NK-92 (cell line): Measurements from ENCODE around the gene DSCAM.

ENCODE experiments used
- DNase-seq: peaks from one replicate; lab custom pipeline; 2025; ENCODE audit not compliant: unreplicated experiment; lab: John Stamatoyannopoulos, UW

The DSCAM gene

DNA sequence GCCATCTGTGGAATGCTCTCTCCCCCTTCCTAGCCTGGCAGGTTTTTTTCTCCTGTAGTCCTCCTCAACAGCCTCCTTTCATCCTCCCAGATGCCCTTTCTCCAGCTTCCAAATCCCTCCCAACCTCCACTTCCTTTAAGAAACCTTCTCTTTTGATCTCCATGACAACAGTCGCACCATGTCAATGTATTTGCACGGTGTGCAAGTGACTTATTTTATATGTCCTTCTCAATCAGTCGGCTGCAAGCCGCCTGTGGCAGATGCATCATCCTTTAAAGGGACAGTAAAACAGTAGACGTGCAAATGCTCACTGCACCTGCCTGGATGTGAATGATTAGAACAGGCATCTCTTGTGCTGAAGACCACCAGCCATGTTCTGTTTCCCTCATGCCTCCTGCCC is 694.5 kb downstream of the DSCAM start:
- DNase-seq = no peak

DNA sequence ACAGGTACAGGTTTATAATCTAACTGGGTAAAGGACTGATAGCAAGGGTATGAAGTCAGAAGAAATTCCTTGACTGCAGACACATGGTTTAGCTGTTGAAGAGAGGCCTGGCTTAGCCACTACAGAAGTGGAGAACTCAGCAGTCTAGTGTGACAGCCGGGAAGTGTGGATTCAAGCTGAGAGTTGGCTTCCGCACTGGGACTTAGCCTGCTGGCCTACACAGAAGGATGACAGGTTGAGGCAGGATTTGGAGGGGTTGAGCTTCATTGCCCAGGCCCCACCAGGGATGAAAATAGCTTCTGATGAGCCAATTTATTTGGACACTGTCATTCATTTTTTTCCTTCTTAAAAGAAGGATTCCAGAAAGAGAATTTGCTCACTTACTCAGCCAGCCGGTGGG is 695.3 kb downstream of the DSCAM start:
- no peak for DNase-seq

GRCh38 chr21:40146216-40146837 is 700.6 kb downstream of the DSCAM start:
- DNase-seq = no peak

- DNase-seq = no peak
These were observed 703.0 kb downstream of the DSCAM start for GRCh38 chr21:40143822-40144525.

- DNase-seq = no peak
These were observed 705.3 kb downstream of the DSCAM start for GRCh38 chr21:40141621-40142020.

- no peak for DNase-seq
These were observed 706.3 kb downstream of the DSCAM start for GRCh38 chr21:40140675-40141074.

- no peak for DNase-seq
These were observed 707.3 kb downstream of the DSCAM start for GRCh38 chr21:40139636-40140035.

DNA sequence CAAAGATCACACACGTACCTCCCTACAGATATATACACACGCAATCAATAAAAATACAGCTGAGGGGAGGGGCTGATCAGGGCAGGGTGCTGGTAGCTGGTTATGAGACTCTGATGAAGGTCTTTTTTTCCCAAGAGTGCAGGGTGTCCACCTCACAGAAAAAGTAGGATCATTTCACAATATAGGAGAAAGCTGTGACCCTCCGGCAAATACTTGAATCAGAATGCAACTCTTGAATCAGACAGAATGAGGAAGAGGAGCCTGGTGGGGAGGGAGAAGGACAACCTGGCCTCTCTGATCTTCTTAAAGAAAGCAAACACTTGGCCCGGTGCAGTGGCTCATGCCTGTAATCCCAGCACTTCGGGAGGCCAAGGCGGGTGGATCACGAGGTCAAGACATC is 710.4 kb downstream of the DSCAM start:
- no peak for DNase-seq

- no peak for DNase-seq
These were observed 712.0 kb downstream of the DSCAM start for GRCh38 chr21:40134731-40135492.

GRCh38 chr21:40130476-40130875 is 716.5 kb downstream of the DSCAM start:
- DNase-seq = no peak

- DNase-seq = no peak
These were observed 717.1 kb downstream of the DSCAM start for GRCh38 chr21:40129809-40130208.

DNA sequence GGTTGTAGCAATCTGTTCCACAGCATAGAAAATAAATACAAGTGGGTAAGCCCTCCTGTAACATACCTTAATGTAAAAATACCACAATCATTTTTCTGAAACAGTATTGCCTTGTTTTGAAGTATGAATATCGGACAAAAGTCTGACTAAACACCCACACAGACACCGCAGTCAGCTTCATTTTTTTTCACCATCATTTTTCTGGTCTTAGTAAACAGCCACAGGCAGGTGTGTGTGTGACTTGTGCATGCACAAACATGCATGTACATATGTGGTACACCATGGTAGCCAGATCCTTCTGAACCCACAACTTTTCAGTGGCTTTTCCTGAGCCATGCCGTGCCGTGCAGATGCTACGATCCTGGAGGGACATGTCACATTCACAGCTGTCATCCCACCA is 718.1 kb downstream of the DSCAM start:
- no peak for DNase-seq

- DNase-seq = no peak
These were observed 725.9 kb downstream of the DSCAM start for GRCh38 chr21:40120940-40121575.

DNA sequence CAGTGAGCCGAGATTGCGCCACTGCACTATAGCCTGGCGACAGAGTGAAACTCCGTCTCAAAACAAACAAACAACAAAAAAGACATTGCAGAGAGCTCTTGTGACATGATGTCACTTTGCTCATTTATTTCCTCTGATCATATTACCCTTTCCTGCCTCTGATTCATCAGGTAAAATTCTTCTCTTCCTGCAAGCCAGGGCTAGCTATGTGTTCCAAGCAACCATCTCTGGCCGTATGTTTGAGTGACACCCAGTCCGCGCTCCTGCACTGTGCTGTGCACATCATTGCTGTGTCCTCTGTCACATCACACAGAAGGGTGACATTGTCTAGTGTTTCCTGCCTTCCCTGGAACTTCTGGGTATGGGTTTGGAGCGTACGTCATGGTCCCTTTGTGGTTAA is 728.4 kb downstream of the DSCAM start:
- no peak for DNase-seq

GRCh38 chr21:40117236-40117635 is 729.7 kb downstream of the DSCAM start:
- DNase-seq = no peak

DNA sequence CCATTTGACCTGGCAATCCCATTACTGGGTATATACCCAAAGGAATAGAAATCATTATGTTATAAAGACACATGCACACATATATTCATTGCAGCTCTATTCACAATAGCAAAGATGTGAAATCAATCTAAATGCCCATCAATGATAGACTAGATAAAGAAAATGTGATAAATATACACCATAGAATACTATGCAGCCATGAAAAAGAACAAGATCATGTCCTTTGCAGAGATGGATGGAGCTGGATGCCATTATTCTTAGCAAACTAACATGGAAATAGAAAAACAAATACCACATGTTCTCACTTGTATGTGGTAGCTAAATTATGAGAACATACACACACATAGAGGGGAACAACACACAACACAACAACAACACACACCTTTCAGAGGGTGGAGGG is 731.2 kb downstream of the DSCAM start:
- no peak for DNase-seq

DNA sequence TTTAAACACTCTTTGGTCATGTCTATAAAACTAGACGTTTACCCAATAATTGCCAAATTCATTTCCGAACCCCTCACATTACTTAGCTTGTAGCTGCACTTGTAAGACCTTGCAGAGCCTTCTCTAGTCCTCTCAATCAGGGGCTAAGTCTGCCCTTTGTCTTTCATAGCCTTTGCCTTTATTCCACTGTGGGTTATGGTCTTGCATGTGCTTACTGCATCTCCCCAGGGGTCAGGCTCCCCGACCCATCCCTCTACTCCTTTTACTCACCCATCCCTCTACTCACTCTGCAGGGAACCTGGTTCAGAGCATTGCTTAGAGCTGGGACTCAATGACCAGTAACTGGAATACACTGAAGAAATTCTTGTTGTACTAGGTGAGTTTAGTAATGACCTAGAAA is 744.3 kb downstream of the DSCAM start:
- no peak for DNase-seq

DNA sequence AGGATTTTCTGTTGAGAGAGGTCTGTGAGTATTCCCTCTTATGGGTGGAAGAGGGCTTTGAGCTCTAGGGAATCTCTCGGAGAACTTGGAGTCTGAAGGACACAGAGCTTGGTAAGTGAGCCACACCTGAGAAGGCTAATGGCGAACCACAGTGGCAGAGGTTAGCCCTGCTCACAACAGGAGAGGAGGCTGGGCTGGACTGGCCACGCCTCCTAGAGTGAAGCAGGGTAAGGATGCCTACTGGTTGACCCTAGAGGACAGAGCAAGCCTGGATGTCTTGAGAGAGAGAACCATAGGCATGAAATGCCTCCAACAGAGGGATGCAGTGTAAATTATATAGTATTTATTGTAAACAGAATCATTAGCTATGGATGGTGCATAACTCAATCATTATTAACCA is 747.1 kb downstream of the DSCAM start:
- no peak for DNase-seq

- no peak for DNase-seq
These were observed 751.5 kb downstream of the DSCAM start for GRCh38 chr21:40095477-40095876.

DNA sequence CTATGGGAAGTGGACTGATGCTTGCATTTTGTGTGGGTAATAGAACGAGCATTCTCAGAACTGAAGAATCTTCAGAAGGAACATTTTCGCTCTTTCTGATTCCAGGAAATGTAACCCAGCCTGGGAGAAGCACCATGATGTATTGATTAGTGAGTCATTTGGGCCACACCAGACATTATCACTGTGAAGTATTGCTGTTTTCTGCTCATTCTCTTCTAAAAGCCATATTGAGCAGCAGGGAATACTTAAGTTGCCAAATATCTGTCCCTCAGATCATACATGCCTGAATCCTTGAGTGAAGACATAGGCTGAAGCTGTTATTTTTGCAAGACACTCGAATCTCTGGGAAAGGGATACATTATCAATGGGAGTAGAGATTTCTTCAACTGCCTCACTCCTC is 766.6 kb downstream of the DSCAM start:
- no peak for DNase-seq

GRCh38 chr21:40074710-40075109 is 772.2 kb downstream of the DSCAM start:
- DNase-seq = no peak

DNA sequence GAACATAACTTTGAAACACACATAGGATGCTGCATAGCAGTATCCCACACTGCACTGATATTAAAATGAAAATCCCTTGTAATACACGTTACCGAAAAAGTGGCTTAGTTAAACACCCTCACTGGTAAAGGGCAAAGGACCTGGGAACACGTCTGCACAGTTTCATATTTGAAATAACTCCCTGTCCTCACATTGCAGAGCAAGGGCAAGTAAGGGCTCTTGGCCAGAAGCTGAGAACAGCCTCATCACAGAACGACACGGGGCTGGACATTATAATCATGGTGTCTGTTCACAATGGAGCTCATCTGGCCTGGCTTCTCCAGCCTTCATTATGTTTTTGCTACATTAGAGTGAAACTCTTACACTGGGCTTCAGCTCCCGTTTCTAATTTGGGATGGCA is 772.8 kb downstream of the DSCAM start:
- DNase-seq = no peak
